ENCODE results near the gene KRTAP10-11.
"Not testable (repeated sequence)": the region's sequence is repeated elsewhere in the genome, so short reads cannot be mapped to it uniquely, and the experiment has no call there.

KRTAP10-11 gene

GRCh38 chr21:44615911-44616590, 30.2 kb upstream of the KRTAP10-11 start:
- DNase-seq, result peak in 2 of 3 experiments; percentile 33 to 73

- DNase-seq, result peak in 2 of 3 experiments; percentile 30 to 61
Observed at GRCh38 chr21:44616591-44616926, 29.7 kb upstream of the KRTAP10-11 start.

GRCh38 chr21:44617071-44617501, 29.1 kb upstream of the KRTAP10-11 start:
- DNase-seq, result no peak

- DNase-seq, result no peak
Observed at GRCh38 chr21:44618504-44618903, 27.7 kb upstream of the KRTAP10-11 start.

GRCh38 chr21:44618909-44619308, 27.3 kb upstream of the KRTAP10-11 start:
- DNase-seq, result no peak

- DNase-seq, result no peak
Observed at GRCh38 chr21:44619886-44620285, 26.3 kb upstream of the KRTAP10-11 start.

- DNase-seq, result no peak
Observed at GRCh38 chr21:44623575-44623974, 22.6 kb upstream of the KRTAP10-11 start.

- DNase-seq, result no peak
Observed at GRCh38 chr21:44625756-44626155, 20.5 kb upstream of the KRTAP10-11 start.

- DNase-seq, result no peak
Observed at GRCh38 chr21:44626262-44626661, 20.0 kb upstream of the KRTAP10-11 start.

GRCh38 chr21:44626673-44627143, 19.5 kb upstream of the KRTAP10-11 start, which contains the start of gene KRTAP10-9:
TSS of gene KRTAP10-9 (plus strand) at chr21:44627093. CDS start at chr21:44627172, 79 bp downstream.
- DNase-seq, result peak in 1 of 3 experiments; percentile 41

- not testable (repeated sequence) for DNase-seq
Observed at GRCh38 chr21:44627181-44627822, 18.9 kb upstream of the KRTAP10-11 start.

GRCh38 chr21:44627831-44628233, 18.4 kb upstream of the KRTAP10-11 start:
- DNase-seq, result peak in 1 of 3 experiments; percentile 19

- no peak for DNase-seq
Observed at GRCh38 chr21:44628707-44629391, 17.4 kb upstream of the KRTAP10-11 start.

GRCh38 chr21:44630440-44630839, 15.8 kb upstream of the KRTAP10-11 start:
- DNase-seq, result no peak

- no peak for DNase-seq
Observed at GRCh38 chr21:44632067-44632466, 14.1 kb upstream of the KRTAP10-11 start.

GRCh38 chr21:44636209-44637017, 9.8 kb upstream of the KRTAP10-11 start:
- no peak for DNase-seq

GRCh38 chr21:44637018-44637850, 9.0 kb upstream of the KRTAP10-11 start, which contains the start of gene KRTAP10-10:
TSS of gene KRTAP10-10 (plus strand) at chr21:44637356. CDS start at chr21:44637418, 62 bp downstream.
- DNase-seq, result peak in 2 of 3 experiments; percentile 57 to 84

GRCh38 chr21:44637851-44638348, 8.3 kb upstream of the KRTAP10-11 start:
- DNase-seq, result peak in 1 of 3 experiments; percentile 59

- not testable (repeated sequence) for DNase-seq
Observed at GRCh38 chr21:44638506-44639330, 7.5 kb upstream of the KRTAP10-11 start.

GRCh38 chr21:44639331-44639655, 6.9 kb upstream of the KRTAP10-11 start:
- DNase-seq, result no peak

- no peak for DNase-seq
Observed at GRCh38 chr21:44640761-44641160, 5.5 kb upstream of the KRTAP10-11 start.
